ENCODE results near the gene HTT. TPM values are rescaled to one million over a fixed set of nuclear protein-coding genes. Genes with fewer than 3 reads are reported as not detected.

The HTT gene
- total RNA-seq, 1 donor from 2014 or later: 50.1 TPM

DNA sequence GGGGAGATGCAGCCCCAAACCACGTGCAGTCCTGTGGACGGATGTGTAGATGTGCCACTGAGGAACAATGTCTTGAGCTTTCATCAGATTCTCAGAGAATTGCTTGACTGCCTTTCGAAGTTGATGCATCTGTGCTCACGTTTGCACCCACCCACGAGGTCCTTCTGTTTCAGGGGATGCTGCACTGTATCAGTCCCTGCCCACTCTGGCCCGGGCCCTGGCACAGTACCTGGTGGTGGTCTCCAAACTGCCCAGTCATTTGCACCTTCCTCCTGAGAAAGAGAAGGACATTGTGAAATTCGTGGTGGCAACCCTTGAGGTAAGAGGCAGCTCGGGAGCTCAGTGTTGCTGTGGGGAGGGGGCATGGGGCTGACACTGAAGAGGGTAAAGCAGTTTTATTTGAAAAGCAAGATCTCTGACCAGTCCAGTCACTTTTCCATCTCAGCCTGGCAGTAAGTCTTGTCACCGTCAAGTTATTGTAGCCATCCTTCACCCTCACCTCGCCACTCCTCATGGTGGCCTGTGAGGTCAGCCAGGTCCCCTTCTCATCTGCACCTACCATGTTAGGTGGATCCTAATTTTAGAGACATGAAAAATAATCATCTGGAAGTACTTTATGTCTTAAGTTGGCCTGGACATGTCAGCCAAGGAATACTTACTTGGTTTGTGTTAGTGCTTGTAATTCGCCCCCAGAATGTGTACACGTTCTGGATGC, 138.1 kb downstream of the HTT start:
- DNase-seq (ENCODE audit: low spot score in 2 of 2): no peak
- FAIRE-seq: no peak

DNA sequence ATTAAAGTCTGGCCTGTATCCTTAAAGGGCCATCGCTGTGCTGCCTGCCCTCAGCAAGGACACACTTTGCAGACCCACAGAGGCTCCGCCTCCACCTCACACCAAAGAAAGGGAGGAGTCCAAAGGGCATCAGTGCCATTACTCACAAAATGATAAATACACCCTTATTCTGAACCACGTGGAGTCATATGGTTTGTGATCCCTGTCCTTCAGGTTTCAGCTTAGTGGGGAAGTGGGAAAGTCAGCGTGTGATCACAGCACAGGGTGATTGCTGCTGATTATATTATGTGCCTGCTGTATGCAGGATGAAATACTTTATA, 138.6 kb downstream of the HTT start:
- no peak for DNase-seq (ENCODE audit: low spot score in 2 of 2)
- no peak for FAIRE-seq

DNA sequence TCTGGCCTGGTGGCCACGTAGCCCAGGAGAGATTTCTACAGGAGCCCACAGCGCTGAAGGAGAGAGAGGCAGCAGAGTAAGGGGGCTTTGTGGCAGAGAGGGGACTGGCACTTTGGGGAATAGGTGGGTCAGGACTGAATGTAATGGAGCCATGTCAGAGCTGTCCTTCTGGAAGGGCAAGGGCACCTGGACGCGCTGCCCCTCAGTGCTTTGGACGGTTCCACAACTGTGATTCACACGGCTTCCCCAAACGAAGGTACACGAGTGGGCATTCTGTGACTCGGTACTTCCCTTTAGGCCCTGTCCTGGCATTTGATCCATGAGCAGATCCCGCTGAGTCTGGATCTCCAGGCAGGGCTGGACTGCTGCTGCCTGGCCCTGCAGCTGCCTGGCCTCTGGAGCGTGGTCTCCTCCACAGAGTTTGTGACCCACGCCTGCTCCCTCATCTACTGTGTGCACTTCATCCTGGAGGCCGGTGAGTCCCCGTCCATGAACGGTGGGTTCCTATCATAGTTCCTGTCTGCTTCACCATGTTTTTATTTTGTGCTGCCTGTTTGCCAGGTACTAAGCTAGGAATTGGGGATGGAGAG, 139.3 kb downstream of the HTT start:
- DNase-seq (ENCODE audit: low spot score in 2 of 2): no peak
- no peak for FAIRE-seq

DNA sequence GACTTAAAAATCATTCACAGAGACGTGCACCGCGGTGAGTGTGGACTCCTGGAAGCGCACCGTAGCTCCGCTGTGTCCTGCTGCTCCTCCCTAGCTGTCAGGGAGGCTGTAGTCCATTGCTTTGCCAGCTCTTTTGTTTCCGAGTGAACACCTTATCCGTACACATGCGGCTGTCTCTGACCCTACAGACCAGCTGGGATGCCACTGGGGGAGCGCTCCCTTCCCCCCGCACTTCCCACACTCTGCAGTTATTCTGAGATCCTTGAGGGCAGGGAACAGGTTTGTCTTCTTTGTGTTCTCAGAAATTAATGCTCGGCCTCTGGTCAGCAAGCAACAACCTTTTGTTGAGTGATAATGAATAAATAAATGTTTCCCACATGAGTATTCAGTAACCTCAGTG, 140.8 kb downstream of the HTT start:
- DNase-seq (ENCODE audit: low spot score in 2 of 2): no peak
- no peak for FAIRE-seq

DNA sequence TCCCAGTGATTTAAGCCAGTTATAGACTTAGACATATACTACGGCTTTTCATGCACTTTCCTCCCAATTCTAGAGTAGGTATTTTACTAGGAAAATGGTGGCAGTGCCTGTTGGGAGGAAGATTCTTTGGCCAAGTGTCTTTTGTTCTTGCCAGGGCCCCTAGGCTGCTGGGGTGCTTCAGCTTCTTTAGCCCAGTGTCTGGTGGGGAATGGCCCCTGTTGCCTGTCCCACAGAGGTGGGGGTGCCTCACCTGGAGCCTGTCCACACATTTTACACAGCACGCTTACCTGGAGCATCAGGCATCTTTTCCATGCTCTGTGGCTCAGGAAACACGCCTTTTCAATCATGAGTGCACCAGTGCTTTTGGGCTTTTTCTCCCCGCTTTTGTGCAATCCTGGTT, 141.3 kb downstream of the HTT start:
- no peak for DNase-seq (ENCODE audit: low spot score in 2 of 2)

DNA sequence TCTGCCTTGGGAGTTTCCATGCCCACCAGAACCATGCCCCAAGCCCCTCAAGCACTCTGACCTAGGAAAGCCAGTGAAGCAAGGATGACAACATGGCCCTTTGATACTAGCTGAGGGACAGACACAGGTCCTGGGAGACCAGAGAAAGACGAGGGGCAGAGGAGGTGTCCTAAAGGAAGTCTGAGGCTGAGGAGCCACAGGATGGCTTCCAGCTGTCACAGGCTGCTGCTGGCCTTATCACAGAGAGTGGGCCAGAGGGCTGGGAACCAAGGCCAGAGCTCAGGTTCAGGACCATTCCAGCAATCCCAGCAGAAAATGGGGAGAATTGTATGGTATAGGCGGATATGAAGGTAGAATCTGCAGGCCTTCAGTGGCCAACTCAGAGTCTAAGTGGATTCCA, 142.8 kb downstream of the HTT start:
- DNase-seq (ENCODE audit: low spot score in 2 of 2) (no peak), FAIRE-seq (no peak)

More for the DNA sequence above, 141.3 kb downstream of the HTT start:
- FAIRE-seq: no peak

DNA sequence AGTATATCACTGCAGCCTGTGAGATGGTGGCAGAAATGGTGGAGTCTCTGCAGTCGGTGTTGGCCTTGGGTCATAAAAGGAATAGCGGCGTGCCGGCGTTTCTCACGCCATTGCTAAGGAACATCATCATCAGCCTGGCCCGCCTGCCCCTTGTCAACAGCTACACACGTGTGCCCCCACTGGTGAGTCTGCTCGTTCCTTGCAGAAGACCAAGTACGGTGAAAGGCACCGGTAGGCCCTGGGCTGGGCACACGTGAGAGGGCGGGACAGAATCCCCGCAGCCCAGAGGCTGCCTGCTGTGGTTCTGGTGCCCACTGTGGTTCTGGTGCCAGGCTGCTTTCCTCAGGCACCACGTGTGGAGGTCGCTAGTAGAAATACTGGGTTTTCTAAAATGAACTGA, 143.3 kb downstream of the HTT start:
- FAIRE-seq (no peak), DNase-seq (ENCODE audit: low spot score in 2 of 2) (no peak)

DNA sequence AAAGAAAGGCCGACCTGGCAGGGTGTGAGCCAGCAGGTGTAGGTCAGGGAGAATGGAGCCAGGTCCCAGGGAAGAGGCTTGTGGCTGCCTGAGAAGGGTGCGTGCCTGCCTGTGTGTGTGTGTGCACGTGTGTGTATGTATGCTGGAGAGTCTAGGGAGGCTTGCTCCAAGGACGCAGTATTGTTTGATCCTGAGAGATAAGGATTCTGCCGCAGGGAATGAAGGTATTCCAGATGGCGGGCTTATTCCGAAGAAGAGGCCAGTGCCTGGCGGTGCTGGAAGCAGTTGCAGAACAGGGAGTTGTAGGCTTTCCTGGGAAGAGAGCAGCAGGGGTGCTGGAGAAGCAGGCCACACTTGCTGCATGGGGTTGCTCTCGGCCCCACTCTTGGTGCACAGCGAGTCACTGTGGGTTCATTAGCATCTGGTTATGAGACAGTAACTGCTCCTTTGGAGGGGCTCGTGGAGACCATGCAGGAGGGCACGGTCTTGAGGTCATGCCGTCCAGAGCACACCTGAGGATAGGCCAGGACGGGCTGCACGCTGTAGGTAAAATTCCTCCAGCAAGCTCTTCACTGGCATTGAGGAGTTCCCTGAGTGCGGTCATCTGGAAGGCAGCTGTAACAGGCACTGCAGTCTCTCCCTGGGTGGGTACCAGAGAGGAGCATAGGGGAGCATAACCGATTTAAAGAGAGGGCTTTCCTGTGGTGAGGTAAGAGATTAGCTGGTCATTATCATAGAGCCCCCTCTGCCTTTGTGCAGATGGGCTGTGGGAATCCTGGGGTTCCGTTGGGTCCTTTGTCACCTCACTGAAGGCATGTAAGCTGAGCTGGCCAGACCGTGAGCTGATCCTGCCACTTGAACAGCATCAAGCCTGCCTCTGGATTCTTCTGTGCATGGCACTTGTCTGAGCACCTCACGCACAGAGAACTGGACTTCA, 144.6 kb downstream of the HTT start:
- DNase-seq (ENCODE audit: low spot score in 2 of 2) (no peak), FAIRE-seq (no peak)

DNA sequence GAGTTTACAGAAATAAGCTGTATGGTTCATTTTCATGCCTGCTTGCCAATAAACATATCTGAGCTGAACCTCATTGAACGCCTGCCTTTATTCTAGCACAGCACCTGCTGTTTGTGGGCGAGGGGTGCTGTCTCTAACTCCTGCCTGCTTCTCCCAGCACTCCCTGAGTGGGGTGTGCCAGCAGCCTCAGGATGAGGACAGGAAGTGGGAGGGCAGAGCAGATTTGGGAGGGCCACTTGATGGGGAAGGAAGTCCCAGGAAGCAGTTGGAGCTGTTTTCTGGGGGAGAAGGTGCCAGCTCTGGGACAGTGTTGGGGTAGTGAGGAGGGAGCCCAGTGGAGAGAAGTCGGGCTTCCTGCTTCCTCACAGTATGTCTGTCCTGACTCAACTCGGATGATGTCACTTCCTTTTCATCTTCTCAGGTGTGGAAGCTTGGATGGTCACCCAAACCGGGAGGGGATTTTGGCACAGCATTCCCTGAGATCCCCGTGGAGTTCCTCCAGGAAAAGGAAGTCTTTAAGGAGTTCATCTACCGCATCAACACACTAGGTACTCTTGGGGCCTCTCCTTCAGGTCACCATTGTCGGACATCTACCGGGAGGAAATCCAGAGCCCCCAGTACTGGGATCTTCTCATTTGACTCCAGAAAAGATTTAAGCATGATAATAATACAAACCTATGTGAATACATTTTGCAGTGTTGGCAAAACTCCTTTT, 145.4 kb downstream of the HTT start:
- no peak for FAIRE-seq
- DNase-seq (ENCODE audit: low spot score in 2 of 2): no peak

DNA sequence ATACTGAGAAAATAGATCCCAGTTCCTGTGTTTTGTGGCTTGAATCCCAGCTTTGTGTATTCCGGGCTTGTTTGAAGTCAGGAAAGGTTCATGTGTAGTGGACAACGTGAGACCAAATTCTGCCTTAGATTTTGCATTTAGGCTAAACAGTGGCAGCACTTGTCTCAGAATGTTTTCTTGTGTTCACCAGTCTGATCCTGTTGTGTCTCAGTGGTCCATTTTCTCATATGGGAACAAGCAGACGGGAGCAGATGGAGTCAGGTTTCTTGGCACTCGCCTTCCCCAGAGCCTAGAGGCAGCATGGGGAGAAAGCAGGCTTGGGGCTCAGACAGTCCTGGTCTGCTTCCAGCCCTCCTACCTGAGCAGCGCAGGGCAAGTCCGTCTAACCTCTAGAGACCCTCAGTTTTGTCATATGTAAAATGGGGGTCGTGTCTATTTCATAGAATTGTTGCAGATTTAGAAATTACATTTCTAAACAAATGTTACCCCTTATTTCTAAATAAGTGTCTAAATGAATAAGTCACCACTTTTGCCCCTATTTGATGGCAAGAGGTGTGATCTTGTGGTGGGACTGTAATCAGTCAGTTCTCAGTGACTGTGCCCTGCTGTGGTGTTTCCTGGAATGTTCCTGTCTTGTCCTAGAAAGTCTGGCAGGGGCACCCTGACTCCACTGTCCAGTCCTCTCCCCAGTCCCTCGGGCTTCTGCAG, 146.1 kb downstream of the HTT start:
- DNase-seq (ENCODE audit: low spot score in 2 of 2): no peak
- FAIRE-seq: no peak

DNA sequence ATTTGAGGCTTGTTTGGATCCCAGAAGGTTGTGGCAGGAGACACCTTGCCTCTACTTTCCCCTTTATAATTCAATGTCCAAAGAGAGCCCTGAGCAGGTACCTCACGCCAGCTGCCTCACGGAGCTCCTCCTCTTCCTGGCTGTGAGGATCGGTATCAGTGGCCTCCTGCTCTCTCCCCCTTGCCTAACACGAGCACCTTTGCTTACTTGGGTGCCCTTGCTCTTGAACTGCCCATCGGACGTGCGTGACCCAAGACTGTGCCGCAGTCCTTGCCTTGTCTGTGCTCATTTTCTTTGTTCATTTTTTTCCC, 146.7 kb downstream of the HTT start:
- DNase-seq (ENCODE audit: low spot score in 2 of 2) (no peak), FAIRE-seq (no peak)

DNA sequence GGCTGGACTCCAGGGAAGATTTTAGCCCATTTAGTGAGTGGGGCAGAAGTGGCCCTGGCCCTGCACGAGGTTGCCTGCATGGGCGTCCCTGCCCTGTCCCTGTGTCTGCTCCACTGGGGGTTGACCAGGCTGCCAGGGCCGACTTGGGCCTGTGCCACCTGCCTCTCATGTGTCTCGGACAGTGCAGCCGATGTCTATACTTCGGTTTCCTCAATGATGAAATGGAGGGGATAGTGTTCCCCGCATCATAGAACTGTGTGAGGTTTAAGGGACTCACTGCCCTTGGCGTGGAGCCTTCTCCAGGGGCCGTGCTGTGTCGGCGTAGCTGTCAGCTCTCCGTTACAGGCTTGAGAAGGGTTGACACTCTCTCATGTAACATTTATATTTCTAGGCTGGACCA, 147.5 kb downstream of the HTT start:
- DNase-seq (ENCODE audit: low spot score in 2 of 2) (no peak), FAIRE-seq (no peak)

DNA sequence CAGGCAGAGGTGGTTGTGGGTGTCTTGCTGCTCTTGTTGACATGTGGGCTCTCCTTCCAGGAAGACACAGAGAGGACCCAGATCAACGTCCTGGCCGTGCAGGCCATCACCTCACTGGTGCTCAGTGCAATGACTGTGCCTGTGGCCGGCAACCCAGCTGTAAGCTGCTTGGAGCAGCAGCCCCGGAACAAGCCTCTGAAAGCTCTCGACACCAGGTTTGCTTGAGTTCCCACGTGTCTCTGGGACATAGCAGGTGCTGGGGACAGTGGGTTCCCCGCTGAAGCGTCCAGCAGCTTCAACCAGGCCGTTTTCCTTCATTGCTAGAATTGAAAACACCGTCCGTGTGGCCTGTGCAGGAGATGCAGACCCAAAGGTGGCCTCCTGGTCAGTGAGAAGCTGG, 148.9 kb downstream of the HTT start:
- FAIRE-seq: no peak
- no peak for DNase-seq (ENCODE audit: low spot score in 2 of 2)

DNA sequence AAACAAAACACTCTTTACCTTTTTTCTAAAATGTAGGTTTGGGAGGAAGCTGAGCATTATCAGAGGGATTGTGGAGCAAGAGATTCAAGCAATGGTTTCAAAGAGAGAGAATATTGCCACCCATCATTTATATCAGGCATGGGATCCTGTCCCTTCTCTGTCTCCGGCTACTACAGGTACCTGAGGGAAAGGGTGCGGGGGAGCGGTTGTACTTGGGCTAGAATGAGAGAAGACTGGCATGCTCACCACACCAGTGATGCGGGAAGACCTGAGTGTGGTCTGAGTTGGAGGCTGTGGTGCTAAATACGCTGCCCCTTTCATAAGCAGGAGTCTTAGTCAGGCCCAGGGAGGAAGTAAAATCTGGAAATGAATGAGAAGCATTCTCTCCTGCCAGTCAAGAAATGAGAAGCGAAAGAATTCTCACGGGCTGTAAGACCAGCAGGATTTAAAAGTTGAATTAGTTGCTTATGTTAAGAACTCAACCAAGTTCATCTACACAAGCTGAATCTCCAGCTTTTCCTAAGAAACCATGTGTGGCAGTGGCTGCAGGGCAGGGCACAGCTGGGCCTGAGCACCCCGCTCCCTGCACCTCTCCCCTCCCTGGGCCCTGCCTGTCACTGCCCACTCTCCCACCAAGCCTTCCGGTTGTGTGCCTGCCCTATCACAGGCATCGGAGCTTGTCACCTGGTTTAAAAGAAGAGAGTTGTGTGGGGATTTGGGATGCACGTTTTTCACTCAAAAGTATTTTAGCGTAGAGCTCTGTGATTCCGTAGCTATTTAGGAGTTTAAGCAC, 149.7 kb downstream of the HTT start:
- DNase-seq (ENCODE audit: low spot score in 2 of 2): no peak
- FAIRE-seq: no peak

DNA sequence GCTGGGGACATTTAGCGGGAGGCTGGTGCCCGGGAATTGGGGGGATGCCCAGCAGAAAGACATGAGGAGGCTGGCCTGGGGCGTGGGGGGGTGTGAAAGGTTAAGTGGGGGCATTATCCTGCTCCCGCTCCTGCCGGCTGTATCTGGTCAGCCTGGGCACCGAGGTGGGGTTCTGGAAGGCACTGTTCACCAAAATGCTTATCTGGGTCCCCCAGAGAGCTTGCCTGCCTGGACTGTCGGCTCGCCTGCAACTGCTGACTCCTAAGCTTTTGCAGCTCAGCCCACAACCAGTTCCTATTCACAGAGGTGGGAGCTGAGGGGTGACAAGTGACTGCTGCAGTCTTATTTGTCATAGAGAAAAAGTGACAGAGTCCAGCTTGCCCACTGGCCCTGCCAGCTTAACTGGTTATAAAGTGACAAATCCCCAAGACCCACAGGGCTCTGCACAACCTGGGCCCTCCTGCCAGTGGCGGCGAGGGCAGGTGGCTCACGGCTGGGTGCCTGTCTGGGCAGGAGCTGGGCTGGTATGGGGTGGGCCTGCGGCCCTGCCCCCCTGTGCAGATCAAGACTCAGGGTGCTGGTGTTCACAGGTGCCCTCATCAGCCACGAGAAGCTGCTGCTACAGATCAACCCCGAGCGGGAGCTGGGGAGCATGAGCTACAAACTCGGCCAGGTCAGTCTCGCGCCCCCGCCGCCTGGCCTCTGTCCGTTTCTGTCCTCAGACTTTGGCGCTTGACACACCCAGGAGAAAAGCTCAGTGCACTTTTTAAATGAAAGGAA, 150.8 kb downstream of the HTT start:
- FAIRE-seq: no peak
- DNase-seq (ENCODE audit: low spot score in 2 of 2): no peak

DNA sequence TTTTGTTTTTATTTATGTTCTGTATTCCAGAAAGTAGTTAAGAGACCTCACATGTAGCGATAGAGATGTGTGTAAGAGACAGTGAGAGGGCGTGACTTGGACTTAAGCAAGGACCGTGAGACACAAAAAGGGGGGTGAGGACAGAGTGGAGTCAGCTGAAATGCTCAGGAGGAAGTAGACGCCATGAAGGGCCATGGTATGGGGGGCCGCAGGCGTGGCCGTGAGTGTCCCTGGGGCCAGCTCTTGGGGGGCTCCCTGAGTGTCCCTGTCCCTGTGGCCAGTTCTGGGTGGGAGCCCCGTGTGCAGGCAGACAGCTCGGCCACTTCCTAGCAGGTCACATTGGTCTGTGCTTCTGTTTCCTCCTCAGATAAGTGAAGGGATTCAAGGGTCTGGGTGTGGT, 151.5 kb downstream of the HTT start:
- FAIRE-seq: no peak
- DNase-seq (ENCODE audit: low spot score in 2 of 2): no peak

DNA sequence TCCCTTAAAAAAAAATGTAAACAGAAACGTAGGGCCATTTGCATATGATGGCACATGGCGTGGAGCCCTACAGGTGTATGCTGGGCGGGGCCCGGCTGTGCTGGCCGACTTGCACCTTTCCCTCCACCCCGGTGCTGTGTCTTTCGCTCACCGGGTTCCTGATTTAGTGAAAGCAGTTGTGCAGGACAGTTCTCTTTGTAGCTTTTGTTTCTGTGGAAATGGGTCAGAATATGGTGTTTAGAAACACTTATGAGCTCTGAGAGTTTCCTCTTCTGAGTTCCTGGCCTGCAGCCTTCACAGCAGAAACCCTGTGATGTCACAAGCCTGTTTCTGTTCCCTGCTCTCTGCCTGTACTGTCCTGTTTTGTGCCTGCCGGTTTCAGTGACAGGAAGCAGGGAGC, 152.0 kb downstream of the HTT start:
- DNase-seq (ENCODE audit: low spot score in 2 of 2) (no peak), FAIRE-seq (no peak)

DNA sequence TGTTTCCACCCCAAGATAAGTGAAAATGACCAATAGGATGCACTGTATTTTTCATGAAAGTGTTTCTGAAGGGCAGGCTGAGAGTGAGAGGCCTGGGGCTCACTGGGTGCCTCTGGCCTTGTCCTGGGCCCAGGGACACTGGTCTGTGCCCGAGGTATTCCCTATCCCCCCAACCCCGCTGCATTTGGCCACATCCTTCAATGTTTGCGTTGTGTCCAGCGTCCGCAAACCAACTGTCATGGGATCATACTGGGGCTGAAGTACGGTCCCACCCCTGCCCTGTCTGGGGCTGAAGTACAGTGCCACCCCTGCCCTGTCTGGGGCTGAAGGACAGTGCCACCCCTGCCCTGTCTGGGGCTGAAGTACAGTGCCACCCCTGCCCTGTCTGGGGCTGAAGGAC, 152.5 kb downstream of the HTT start:
- DNase-seq (ENCODE audit: low spot score in 2 of 2) (no peak), FAIRE-seq (no peak)
